ENCODE results near the gene ACBD4.

The ACBD4 gene

GRCh38 chr17:45161288-45162024 lies 26.0 kb downstream of the ACBD4 start, which contains the start of gene HEXIM2 (continued):
- TF ChIP-seq ZNF654 (tag by site-specific recombination; IDR thresholded peaks at IDR 0.05; ENCODE audit: low read depth): 0 out of 2 replicates have a peak, but pooled peaks have one; percentile 8
- 0 out of 2 replicates have a peak, but pooled peaks have one; percentile 34 for TF ChIP-seq ZNF518A (tag by site-specific recombination; conservative IDR thresholded peaks at IDR 0.05; ENCODE audit: low read depth)
- peak; percentile 96 for TF ChIP-seq ZSCAN5A (tag by site-specific recombination; IDR thresholded peaks at IDR 0.05)
- no peak for TF ChIP-seq MYNN (tag by site-specific recombination; IDR thresholded peaks at IDR 0.05; ENCODE audit: borderline replicate concordance)
- TF ChIP-seq REST (tag by site-specific recombination; IDR thresholded peaks at IDR 0.05): peak; percentile 67
- TF ChIP-seq ZNF148 (tag by site-specific recombination; IDR thresholded peaks at IDR 0.05; ENCODE audit: borderline replicate concordance): peak; percentile 72; the same call in 1 of the 2 replicates
- no peak for TF ChIP-seq ZNF571 (tag by site-specific recombination; IDR thresholded peaks at IDR 0.05)
- peak; percentile 47; the same call in 1 of the 2 replicates for TF ChIP-seq OSR2 (tag by site-specific recombination; IDR thresholded peaks at IDR 0.05)
- TF ChIP-seq ZNF341 (tag by site-specific recombination; IDR thresholded peaks at IDR 0.05; ENCODE audit: low read depth): no peak; the same call in none of the 2 replicates
- no peak for TF ChIP-seq ZNF555 (tag by site-specific recombination; conservative IDR thresholded peaks at IDR 0.05)
- peak; percentile 37; the same call in 1 of the 2 replicates for TF ChIP-seq RBAK (tag by site-specific recombination; IDR thresholded peaks at IDR 0.05)
- no peak for TF ChIP-seq ZNF776 (tag by site-specific recombination; IDR thresholded peaks at IDR 0.05; ENCODE audit: borderline replicate concordance)
- no peak; the same call in 1 of the 2 replicates for TF ChIP-seq AEBP2 (tag by site-specific recombination; IDR thresholded peaks at IDR 0.05; ENCODE audit: borderline replicate concordance)
- peak; percentile 56; the same call in 1 of the 2 replicates for TF ChIP-seq ZBTB20 (tag by site-specific recombination; IDR thresholded peaks at IDR 0.05)
- peak; percentile 98 for TF ChIP-seq ZNF639 (tag by site-specific recombination; IDR thresholded peaks at IDR 0.05)
- no peak for TF ChIP-seq SETDB1 (IDR thresholded peaks at IDR 0.05; ENCODE audit: insufficient read length, low read length)
- no peak for TF ChIP-seq ZNF830 (tag by site-specific recombination; IDR thresholded peaks at IDR 0.05; ENCODE audit: low read depth)
- peak; percentile 100 for TF ChIP-seq YY1 (tag by site-specific recombination; IDR thresholded peaks at IDR 0.05)
- no peak for TF ChIP-seq ZNF473 (tag by site-specific recombination; IDR thresholded peaks at IDR 0.05)
- TF ChIP-seq SP3 (tag by site-specific recombination; IDR thresholded peaks at IDR 0.05): peak; percentile 99
- TF ChIP-seq ZNF23 (tag by site-specific recombination; IDR thresholded peaks at IDR 0.05; ENCODE audit: borderline replicate concordance): no peak
- no peak; the same call in 1 of the 2 replicates for TF ChIP-seq HOXD13 (CRISPR knock-in tag; IDR thresholded peaks at IDR 0.05; ENCODE audit: borderline replicate concordance)
- TF ChIP-seq ZNF664 (tag by site-specific recombination; IDR thresholded peaks at IDR 0.05): peak; percentile 69

Data from HEK293 (cell line).